DOHH2 (cell line): ENCODE data around the gene ARHGAP6.
"Not testable (repeated sequence)": the region's sequence is repeated elsewhere in the genome, so short reads cannot be mapped to it uniquely, and the experiment has no call there.

Experiments
- H3F3A ChIP-seq: fragments of 200-600 bp; sonication (generic), shearing (Covaris generic); 2 replicates; pipeline ENCODE4 v1.6.0; 2016; ENCODE audit warnings: antibody characterized with exemption, mild to moderate bottlenecking; ENCODE audit not compliant: control insufficient read depth, insufficient read depth
- H3K27ac ChIP-seq: fragments of 200-600 bp; sonication (generic); 2 replicates; pipeline ENCODE4 v1.5.1; 2014; ENCODE audit warnings: low read depth, mild to moderate bottlenecking, low read length, moderate library complexity
- H3K27me3 ChIP-seq: fragments of 200-600 bp; sonication (generic); 2 replicates; pipeline ENCODE4 v1.6.1; 2014; ENCODE audit warnings: mild to moderate bottlenecking, low read length, mixed read lengths; ENCODE audit not compliant: control insufficient read depth
- H3K36me3 ChIP-seq: fragments of 200-600 bp; sonication (generic); 2 replicates; pipeline ENCODE4 v1.6.1; 2014; ENCODE audit warnings: mild to moderate bottlenecking, low read length, moderate library complexity, mixed read lengths; ENCODE audit not compliant: control insufficient read depth
- H3K4me1 ChIP-seq: fragments of 200-600 bp; sonication (generic); 2 replicates; pipeline ENCODE4 v1.6.1; 2014; ENCODE audit warnings: mild to moderate bottlenecking, low read length, mixed read lengths; ENCODE audit not compliant: control insufficient read depth
- H3K4me2 ChIP-seq: fragments of 200-600 bp; sonication (generic); 2 replicates; pipeline ENCODE4 v1.6.0; 2014; ENCODE audit warnings: mild to moderate bottlenecking, low read length, moderate library complexity
- H3K4me3 ChIP-seq: fragments of 200-600 bp; sonication (generic); 2 replicates; pipeline ENCODE4 v1.5.1; 2014; ENCODE audit warnings: mild to moderate bottlenecking, low read length, mixed read lengths
- H3K79me2 ChIP-seq: fragments of 200-600 bp; sonication (generic); 2 replicates; pipeline ENCODE4 v1.6.1; 2014; ENCODE audit warnings: mild to moderate bottlenecking, low read length, mixed read lengths; ENCODE audit not compliant: control insufficient read depth
- H3K9me2 ChIP-seq: fragments of 200-600 bp; sonication (generic); replicated peaks from 2 replicates; pipeline ENCODE4 v1.6.1; 2014; ENCODE audit warnings: mild to moderate bottlenecking, low read length, mixed read lengths; ENCODE audit not compliant: control insufficient read depth
- H3K9me3 ChIP-seq: fragments of 200-600 bp; sonication (generic); 2 replicates; pipeline ENCODE4 v1.6.1; 2014; ENCODE audit warnings: antibody characterized with exemption, low read length, mixed read lengths; ENCODE audit not compliant: control insufficient read depth, insufficient read depth
- H4K20me1 ChIP-seq: fragments of 200-600 bp; sonication (generic); 2 replicates; pipeline ENCODE4 v1.6.0; 2014; ENCODE audit warnings: low read depth, mild to moderate bottlenecking, antibody characterized with exemption, low read length, moderate library complexity; ENCODE audit not compliant: control insufficient read depth, insufficient read depth
- CTCF ChIP-seq: fragments of 200-600 bp; sonication (generic); IDR thresholded peaks from one replicate; pipeline ENCODE4 v1.5.1; 2014; ENCODE audit warnings: antibody characterized with exemption, mild to moderate bottlenecking, low read depth, low read length; ENCODE audit not compliant: poor library complexity, severe bottlenecking
- EZH2phosphoT487 ChIP-seq: fragments of 200-600 bp; sonication (generic); IDR thresholded peaks from 2 replicates; pipeline ENCODE4 v1.6.1; 2017; ENCODE audit warnings: borderline replicate concordance, mild to moderate bottlenecking, antibody characterized with exemption, low read length, moderate library complexity, mixed read lengths

Gene ARHGAP6

DNA sequence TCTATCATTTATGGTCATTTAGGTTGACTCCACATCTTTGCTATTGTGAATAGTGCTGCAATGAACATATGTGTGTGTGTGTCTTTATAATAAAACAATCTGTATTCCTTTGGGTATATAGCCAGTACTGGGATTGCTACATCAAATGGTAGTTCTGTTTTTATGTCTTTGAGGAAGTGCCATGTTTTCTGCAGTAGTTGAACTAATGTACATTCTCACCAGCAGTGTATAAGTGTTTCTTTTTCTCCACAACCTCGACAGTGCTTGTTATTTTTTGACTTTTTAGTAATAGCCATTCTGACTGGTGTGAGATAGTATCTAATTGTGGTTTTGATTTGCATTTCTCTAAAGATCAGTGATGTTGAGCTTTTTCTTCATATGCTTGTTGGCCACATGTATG is 80.5 kb downstream of the ARHGAP6 start:
- H3K9me2 ChIP-seq, result no peaks in the 10 kb centered on the region
- H4K20me1 ChIP-seq, result no peaks in the 10 kb centered on the region
- no peaks in the 10 kb centered on the region for H3F3A ChIP-seq
- H3K27ac ChIP-seq, result no peak overlapping the region
- H3K4me2 ChIP-seq, result no peak overlapping the region
- no peak overlapping the region for H3K4me3 ChIP-seq
- TF ChIP-seq CTCF, result no peak
- TF ChIP-seq EZH2phosphoT487, result no peak
- no peaks in the 10 kb centered on the region for H3K27me3 ChIP-seq
- H3K9me3 ChIP-seq, result no peaks in the 10 kb centered on the region
- H3K79me2 ChIP-seq, result no peaks in the 10 kb centered on the region
- no peaks in the 10 kb centered on the region for H3K36me3 ChIP-seq
- H3K4me1 ChIP-seq, result peaks cover 4% of the 10 kb centered on the region; the same call in 1 of the 2 replicates

GRCh38 chrX:11580789-11581188 is 84.9 kb downstream of the ARHGAP6 start:
- TF ChIP-seq EZH2phosphoT487, result no peak
- no peak for TF ChIP-seq CTCF
- Histone ChIP-seq H3K4me3 (no peak overlapping the region), H4K20me1 (no peaks in the 10 kb centered on the region), H3K9me2 (no peaks in the 10 kb centered on the region), H3K4me1 (peaks cover 4% of the 10 kb centered on the region; the same call in 1 of the 2 replicates), H3K4me2 (no peak overlapping the region), H3K27ac (no peak overlapping the region), H3K36me3 (no peaks in the 10 kb centered on the region), H3F3A (no peaks in the 10 kb centered on the region), H3K27me3 (no peaks in the 10 kb centered on the region), H3K9me3 (no peaks in the 10 kb centered on the region), H3K79me2 (no peaks in the 10 kb centered on the region)

DNA sequence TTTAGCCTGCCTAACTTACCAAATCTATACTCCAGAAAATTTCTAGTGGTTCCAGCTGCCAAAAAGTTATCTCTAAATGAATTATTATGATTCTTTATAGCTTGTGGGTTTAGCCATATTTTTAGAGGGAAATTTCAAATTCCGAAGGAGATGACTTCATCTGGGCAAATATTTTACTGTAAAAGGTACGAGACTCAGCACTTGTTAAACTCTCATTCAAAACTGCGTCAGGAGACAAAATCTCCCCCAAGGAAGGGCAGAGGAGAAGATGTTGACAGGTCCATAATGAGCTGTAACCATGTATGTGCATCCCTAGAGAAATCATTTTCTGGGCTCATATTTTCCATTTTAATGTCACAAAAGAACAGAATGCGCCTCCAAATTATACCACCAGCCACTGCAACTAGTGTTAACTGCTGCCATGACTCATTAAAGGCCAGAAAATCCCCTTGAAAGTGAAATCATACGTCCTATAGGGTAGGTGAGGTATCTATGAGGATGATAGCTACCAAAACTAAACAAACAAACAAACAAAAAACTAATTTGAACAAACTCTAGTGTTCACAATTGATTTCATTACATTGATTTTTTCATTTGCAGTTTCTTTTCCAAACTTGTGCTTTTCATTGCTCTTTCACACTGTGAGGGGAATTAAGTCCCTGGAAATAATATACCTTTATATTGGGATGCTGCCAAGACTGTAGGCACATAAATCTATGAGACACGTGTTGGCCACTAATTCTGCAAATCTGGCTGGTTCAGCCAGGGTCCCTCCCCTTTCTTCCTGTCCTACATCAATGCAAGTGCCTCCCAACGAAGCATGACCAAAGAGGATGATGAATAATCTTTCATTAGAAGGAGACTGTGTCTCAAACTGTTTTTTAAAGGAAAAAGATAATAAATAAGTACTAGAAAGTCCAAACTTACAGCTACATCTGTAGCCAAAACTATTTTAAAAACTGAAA is 85.8 kb downstream of the ARHGAP6 start:
- no peak overlapping the region for H3K4me3 ChIP-seq
- peaks cover 4% of the 10 kb centered on the region; the same call in 1 of the 2 replicates for H3K4me1 ChIP-seq
- H3K36me3 ChIP-seq, result no peaks in the 10 kb centered on the region
- no peaks in the 10 kb centered on the region for H3F3A ChIP-seq
- no peaks in the 10 kb centered on the region for H3K79me2 ChIP-seq
- no peak overlapping the region for H3K4me2 ChIP-seq
- H3K27me3 ChIP-seq, result no peaks in the 10 kb centered on the region
- no peaks in the 10 kb centered on the region for H3K9me3 ChIP-seq
- H3K27ac ChIP-seq, result no peak overlapping the region
- no peaks in the 10 kb centered on the region for H3K9me2 ChIP-seq
- H4K20me1 ChIP-seq, result no peaks in the 10 kb centered on the region
- TF ChIP-seq EZH2phosphoT487 (no peak), CTCF (no peak)

DNA sequence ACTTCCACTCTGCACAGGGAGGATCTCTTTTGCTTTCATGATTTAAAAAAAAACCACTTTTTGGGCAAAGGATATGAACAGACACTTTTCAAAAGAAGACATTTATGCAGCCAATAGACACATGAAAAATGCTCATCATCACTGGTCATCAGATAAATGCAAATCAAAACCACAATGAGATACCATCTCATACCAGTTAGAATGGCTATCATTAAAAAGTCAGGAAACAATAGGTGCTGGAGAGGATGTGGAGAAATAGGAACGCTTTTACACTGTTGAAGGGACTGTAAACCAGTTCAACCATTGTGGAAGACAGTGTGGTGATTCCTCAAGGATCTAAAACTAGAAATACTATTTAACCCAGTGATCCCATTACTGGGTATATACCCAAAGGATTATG is 87.4 kb downstream of the ARHGAP6 start:
- not testable (repeated sequence) for H3K9me2 ChIP-seq, H3K27ac ChIP-seq, H3F3A ChIP-seq, H3K79me2 ChIP-seq, H3K27me3 ChIP-seq, H3K4me1 ChIP-seq, H4K20me1 ChIP-seq, H3K36me3 ChIP-seq, H3K9me3 ChIP-seq, H3K4me3 ChIP-seq, H3K4me2 ChIP-seq
